Cerebellar nuclear complex (tissue), 1 donor: ENCODE results near the gene GLT8D2.

Experiments used
- DNase-seq, 2 experiments: peaks; one replicate each; lab custom pipeline; 2025; lab: John Stamatoyannopoulos, UW

Gene GLT8D2

GRCh38 chr12:103948746-103949406 is 101.1 kb downstream of the GLT8D2 start:
- no peak for DNase-seq

GRCh38 chr12:103947871-103948555 is 102.0 kb downstream of the GLT8D2 start:
- no peak for DNase-seq

GRCh38 chr12:103944964-103945363 is 105.0 kb downstream of the GLT8D2 start:
- no peak for DNase-seq
